M059J (cell line): ENCODE results near the gene PRRC2B. TPM values are rescaled to one million over a fixed set of nuclear protein-coding genes. Genes with fewer than 3 reads are reported as not detected.

Experiments used
- DNase-seq: peaks from one replicate; pipeline ENCODE4 v3.0.0-alpha.2; 2012; ENCODE audit warnings: low read depth
- total RNA-seq: library from RNA; depleted of rRNA; stranded (reverse); fragments of >200 nt; shearing (Covaris generic); gene quantifications from 2 replicates; pipeline ENCODE4 v1.2.3, GENCODE V29; 2014

PRRC2B gene
- total RNA-seq, 1 experiment from 2014 or later: 80.5 TPM

GRCh38 chr9:131516930-131517329 is 123.0 kb downstream of the PRRC2B start:
- no peak for DNase-seq

DNA sequence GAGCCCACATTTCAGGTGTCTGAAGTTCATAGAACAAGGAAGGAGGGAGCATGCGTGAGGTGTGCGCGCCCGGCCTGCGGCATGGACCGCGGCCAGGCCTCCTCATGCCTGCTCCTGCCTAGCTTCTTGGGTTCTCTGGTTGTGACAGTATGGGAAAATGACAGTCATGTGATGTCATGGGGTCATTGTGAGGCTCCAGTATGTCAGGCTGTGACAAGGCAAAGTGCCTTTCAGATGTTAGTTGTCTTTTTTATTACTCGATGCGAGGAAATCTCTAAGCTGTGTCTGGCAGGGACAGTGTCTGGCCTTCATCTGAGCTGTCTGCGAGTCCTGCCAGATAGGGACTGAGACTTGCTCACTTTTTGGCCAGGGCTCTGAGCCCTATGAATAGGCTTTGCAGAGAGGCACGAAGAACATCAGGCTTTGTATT is 123.9 kb downstream of the PRRC2B start:
- DNase-seq: no peak

- no peak for DNase-seq
Observed at GRCh38 chr9:131518553-131518952, 124.7 kb downstream of the PRRC2B start.

DNA sequence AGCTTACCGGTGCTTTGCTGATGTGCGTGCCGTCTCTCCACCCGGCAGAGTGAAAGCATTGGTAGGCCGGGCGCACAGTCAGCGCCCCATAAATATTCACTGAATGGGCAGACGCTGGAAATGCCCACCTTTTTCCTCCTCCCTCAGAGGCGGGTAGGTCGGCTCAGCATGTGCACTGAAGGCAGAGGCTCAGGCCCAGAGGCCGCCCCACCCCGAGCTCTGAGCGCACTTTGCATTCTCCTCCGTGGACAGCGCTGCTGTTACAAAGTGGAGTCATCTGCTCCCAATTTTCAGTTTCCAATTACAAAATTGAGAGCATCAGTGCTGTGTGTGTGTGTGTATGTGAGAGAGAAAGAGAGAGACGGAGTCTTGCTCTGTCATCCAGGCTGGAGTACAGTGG is 126.6 kb downstream of the PRRC2B start:
- DNase-seq: no peak

DNA sequence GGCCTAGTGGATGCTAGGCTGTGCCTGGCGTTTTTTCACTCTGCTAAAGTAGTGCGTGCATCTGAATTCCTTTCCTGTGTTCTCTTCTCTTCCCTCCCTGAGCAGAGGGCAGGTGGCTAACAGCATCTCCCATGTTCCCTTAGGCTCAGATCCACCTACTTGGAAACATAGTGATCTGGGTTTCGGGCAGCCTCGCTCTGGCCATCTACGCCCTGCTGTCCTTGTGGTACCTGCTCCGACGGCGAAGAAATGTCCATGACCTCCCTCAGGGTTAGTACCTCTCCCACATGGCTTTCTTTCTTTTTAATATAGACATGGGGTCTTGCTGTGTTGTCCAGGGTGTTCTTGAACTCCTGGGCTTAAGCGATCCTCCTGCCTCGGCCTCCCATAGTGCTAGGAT is 127.3 kb downstream of the PRRC2B start:
- no peak for DNase-seq

DNA sequence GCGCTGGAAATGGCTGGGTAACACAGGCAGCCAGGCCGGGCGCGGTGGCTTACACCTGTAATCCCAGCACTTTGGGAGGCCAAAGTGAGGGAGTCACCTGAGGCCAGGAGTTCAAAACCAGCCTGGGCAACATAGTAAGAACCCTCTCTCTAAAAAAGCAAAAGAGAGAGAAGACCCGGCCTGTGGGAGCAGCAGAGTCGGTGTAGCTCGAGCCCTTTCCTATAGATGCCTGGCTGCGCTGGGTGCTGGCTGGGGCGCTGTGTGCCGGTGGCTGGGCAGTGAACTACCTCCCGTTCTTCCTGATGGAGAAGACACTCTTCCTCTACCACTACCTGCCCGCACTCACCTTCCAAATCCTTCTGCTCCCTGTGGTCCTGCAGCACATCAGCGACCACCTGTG is 127.9 kb downstream of the PRRC2B start:
- no peak for DNase-seq

DNA sequence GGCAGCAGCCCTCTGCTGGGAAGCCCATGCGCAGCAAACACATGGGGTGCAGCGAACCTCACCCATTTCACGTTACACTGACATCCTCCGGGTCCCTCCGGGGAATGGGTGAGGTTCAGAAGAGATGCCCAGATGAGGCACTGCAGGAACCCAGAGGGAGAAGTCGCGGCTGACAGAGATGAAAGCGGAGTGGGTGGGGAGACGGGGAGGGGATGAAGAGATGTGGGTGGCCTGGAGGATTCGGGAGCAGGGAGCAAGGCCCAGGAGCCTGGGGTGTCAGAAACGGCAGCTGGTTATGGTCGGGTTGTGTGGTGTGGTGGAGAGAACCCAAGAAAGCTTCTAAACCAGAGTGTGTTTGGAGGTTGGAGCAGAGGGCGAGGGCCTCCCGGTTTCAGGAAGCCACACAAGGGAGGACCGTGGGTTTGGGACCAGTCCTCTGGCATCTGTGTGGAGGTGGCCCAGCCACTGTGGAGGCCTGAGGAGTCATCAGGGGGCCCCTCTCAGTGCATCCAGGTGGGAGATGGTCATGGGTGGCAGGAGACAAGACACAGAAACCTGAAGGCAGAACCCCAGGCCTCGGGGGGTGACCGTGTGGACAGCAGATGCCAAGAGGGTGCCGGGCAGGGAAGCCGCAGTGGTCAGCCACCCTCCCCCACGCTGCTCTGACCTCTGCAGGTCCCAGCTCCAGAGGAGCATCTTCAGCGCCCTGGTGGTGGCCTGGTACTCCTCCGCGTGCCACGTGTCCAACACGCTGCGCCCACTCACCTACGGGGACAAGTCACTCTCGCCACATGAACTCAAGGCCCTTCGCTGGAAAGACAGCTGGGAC is 128.6 kb downstream of the PRRC2B start:
- DNase-seq: no peak

DNA sequence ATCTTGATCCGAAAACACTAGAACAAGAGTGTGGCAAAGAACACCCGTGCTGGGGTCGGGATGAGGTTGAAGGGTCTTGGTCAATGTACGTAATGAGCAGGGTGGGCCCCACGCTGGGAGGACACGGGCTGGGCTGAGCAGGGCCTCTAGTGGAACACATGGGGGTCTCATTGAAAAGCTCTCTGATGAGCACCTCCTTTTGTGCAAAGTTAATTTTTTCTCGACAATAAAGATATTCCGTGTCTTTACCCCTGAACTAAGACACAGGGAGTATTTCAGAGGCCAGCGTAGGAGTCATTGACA is 129.2 kb downstream of the PRRC2B start:
- DNase-seq: no peak

- DNase-seq: no peak
Observed at GRCh38 chr9:131523451-131524435, 129.9 kb downstream of the PRRC2B start.

DNA sequence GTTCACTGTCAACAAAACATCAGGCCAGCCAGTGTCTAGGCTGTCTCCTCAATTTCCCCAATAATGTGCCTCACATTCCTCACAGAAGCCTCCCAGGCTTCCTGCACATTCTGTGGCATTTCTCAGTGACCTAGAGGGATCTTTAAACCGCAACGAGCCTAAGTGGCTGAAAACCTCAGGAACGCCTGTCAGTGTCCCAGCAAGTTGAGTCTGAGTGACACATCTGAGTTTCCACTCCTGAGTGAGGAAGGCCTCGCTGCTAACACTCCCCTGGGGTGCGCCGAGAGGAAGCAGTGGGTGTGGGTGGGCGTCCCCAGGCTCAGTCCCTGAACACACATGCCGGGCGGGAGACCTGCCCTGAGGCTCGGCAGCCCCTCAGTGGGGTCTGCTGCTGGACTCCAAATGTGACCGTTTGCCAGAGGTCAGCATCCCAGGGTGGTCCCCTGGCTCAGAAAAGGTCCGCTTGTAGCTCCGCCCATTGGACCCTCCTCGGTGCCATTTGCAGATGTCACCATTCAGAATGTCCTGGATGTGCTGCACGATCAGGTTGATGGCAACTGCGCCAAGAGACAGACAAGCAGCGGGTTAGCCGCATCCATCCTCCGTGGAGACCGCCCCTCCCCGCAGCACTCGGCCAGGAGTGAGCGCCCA is 130.9 kb downstream of the PRRC2B start:
- peak; percentile 71 for DNase-seq

DNA sequence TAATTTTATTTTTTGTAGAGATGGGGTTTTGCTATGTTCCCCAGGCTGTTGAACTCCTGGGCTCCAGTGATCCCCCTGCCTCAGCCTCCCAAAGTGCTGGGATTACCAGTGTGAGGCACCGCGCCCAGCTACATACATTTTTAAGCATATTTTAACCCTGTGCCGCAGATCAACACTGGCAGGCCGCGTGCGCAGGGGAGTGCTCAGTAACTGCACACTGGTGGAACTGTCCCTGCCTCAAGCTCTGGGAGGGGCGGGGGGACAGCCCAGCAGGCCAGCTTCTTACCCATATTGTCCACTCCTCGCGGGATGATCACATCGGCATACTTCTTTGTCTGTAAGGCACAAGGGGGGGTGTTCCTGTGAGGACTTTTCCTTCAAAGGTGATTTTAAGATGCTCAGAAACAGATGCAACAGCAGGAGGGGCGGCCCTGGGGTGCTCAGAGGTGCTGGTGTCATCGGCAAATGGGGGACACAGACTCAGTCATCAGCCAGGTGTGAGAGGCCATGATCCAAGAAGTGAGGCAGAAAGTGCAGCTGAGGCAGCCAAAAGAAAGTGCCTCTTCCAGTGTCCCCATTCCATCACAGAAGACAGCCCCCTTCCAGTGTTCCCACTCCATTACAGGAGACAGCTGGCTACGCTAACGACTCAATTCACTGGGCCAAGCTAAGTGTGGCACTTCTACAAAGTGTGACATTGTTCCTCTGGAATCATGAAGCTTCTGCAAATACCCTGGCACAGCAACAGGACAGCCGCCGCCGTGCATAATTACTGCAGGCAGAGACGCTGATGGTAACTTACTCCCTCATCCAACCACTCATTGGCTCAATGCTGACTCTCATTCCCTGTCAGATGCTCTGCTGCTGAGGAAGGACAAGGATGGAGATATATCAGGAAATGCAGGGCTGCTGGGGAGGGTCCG is 132.0 kb downstream of the PRRC2B start:
- no peak for DNase-seq

GRCh38 chr9:131528186-131528585 is 134.3 kb downstream of the PRRC2B start:
- no peak for DNase-seq

- no peak for DNase-seq
Observed at GRCh38 chr9:131528886-131529505, 135.1 kb downstream of the PRRC2B start.

- no peak for DNase-seq
Observed at GRCh38 chr9:131529597-131530545, 136.0 kb downstream of the PRRC2B start.

DNA sequence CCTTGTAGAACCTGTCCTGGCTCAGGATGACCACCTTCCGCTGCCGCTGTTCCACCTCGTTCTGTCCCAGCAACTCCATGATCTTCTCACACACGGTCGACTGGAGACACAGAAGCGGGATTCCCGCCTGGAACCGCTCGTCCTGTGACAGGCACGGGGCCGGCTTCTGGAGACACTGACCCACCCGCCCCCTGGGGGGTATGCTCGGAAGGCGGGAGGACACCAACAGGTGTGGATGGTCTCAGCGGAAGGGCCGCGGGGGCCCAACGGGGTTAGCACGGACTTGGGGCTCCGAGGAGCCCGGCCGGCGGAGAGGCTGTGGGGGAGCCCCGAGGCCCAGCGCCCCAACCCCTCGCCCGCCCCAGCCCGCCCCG is 136.6 kb downstream of the PRRC2B start:
- DNase-seq: peak; percentile 61

DNA sequence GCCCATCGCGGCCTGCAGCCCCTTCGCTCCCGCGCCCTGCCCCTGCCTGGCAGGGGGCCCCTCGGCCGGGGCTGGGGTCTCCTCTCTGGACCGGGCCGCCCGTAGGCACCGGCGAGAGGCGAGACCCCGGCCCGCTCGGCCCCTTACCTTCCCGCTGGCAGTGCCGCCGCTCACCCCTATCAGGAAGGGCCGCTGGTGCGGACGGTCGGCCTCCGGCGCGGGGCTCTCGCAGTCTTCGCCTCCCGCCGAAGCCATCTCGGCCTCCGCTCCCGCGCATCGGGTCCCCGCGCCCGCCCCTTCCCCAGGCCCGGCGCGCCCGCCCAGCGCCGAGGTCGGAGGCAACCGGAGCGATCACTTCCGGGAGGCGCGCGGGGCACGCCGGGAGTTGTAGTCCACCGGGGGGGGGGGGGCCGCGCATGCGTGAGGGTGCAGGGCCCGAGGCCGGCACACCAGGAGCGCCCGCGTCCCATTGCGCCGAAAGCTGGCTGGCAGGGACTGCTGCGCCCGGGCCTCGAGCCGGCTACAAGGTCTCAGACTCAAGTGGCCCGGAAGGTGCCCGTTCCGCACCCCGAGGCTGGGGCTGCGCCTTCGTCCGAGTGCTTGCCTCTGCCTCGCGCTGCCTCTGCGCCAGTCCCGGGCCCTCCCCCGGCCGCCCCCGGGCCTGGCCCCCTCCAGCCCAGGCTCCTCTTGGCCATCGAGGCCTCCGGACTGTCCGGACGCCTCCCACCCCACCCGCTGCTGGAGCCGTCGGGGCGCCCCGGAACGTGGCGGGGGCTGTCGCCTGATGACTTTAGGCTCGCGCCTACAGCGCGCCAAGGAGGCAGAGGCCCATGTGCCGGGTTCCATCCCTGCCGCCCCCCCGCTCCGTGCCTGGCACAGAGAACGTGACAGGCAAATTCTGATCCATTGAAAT is 137.3 kb downstream of the PRRC2B start, which contains the start of gene UCK1:
TSS of gene UCK1 (minus strand) at position 344 of the 913 bp plus-strand sequence. CDS start at position 255, 89 bp downstream.
- peak; percentile 78 for DNase-seq

DNA sequence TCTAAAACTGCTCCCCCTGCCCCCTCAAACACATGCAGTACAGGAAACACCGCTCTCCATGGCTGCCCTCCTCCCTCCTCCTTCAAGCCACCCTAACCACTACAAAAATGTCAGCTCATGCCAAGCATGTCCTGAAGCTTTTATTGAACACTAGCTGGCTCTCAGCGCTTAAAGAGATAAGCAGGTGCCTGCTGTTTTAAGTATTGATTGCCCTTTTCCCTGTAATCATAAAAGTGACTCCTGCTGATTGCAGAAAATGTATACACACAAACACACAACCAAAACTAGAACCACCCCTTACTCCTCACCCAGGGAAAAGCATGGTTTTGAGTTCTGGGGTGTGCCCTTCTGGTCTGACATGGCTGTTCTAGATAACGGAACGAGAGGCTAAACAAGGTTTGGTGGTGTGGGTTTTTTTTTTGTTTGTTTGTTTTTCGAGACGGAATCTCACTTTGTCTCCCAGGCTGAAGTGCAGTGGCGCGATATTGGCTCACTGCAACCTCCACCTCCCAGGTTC is 140.9 kb downstream of the PRRC2B start:
- DNase-seq: no peak

DNA sequence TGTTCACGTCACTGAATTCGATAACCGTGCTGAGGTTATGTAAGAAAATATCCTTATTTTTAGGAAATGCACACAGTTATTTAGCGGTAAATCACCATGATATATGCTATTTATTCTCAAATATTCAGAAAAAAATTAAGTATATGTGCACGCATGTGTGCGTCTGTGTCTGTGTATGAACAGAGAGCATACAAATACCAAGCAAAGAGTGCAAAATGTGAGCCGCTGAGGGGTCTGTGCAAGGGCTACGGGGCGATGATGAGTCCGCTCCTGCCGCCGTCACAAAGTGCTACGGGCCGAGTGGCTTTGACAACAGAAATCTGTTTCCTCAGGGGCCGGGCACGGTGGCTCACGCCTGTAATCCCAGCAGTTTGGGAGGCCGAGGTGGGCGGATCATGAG is 144.1 kb downstream of the PRRC2B start:
- DNase-seq: no peak
